HUES6 (cell line): ENCODE measurements around the gene GATA5.

Experiments used
- H3K27ac ChIP-seq: 2 replicates; pipeline ENCODE4 v1.7.0; 2013; ENCODE audit warnings: low read depth, mild to moderate bottlenecking, low read length, inconsistent platforms
- H3K27me3 ChIP-seq: 2 replicates; pipeline ENCODE4 v1.6.1; 2013; ENCODE audit warnings: low read length; ENCODE audit not compliant: control insufficient read depth, insufficient read depth
- H3K36me3 ChIP-seq: 2 replicates; pipeline ENCODE4 v1.6.1; 2013; ENCODE audit warnings: low read length; ENCODE audit not compliant: control insufficient read depth, insufficient read depth
- H3K4me1 ChIP-seq: 2 replicates; pipeline ENCODE4 v1.6.1; 2013; ENCODE audit warnings: low read length; ENCODE audit not compliant: control insufficient read depth, insufficient read depth
- H3K4me3 ChIP-seq: 2 replicates; pipeline ENCODE4 v1.5.1; 2013; ENCODE audit warnings: low read depth, low read length
- H3K9ac ChIP-seq: one replicate; pipeline ENCODE4 v1.6.1; 2013; ENCODE audit warnings: mild to moderate bottlenecking, low read length
- H3K9me3 ChIP-seq: 2 replicates; pipeline ENCODE4 v1.6.1; 2013; ENCODE audit warnings: low read depth, low read length; ENCODE audit not compliant: control insufficient read depth, insufficient read depth

Gene GATA5

GRCh38 chr20:62452475-62453095 is 23.2 kb downstream of the GATA5 start:
- H3K4me3 ChIP-seq = no peak overlapping the region
- no peak overlapping the region for H3K9ac ChIP-seq
- H3K27ac ChIP-seq = no peak overlapping the region
- peaks cover 8% of the 10 kb centered on the region; the same call in 1 of the 2 replicates for H3K4me1 ChIP-seq
- H3K27me3 ChIP-seq = no peaks in the 10 kb centered on the region; the same call in 1 of the 2 replicates
- no peaks in the 10 kb centered on the region for H3K36me3 ChIP-seq
- H3K9me3 ChIP-seq = no peaks in the 10 kb centered on the region

DNA sequence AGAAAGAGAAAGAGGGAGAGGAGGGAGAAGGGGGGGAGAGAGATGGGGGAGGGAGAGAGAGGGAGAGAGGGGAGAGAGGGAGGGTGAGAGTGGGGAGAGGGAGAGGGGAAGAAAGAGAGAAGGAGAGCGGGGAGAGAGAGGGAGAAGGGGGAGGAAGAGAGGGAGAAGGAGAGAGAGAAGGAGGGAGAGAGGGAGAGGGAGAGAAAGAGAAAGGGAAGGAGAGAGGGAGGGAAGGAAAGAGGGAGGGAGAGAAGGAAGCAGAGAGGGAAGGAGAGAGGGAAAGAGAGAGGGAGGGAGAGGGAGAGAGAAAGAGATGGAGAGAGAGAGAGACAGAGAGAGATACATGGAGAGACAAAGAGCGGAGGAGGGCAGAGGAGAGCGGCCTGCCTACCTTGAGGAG is 23.8 kb downstream of the GATA5 start:
- Histone ChIP-seq H3K9ac (no peak overlapping the region), H3K36me3 (no peaks in the 10 kb centered on the region), H3K27ac (no peak overlapping the region), H3K9me3 (no peaks in the 10 kb centered on the region), H3K4me1 (peaks cover 8% of the 10 kb centered on the region; the same call in 1 of the 2 replicates), H3K27me3 (no peaks in the 10 kb centered on the region; the same call in 1 of the 2 replicates), H3K4me3 (no peak overlapping the region)

GRCh38 chr20:62451156-62451767 is 24.5 kb downstream of the GATA5 start:
- H3K27ac ChIP-seq = no peak overlapping the region
- no peaks in the 10 kb centered on the region; the same call in 1 of the 2 replicates for H3K27me3 ChIP-seq
- H3K4me1 ChIP-seq = peaks cover 8% of the 10 kb centered on the region; the same call in 1 of the 2 replicates
- H3K9me3 ChIP-seq = no peaks in the 10 kb centered on the region
- H3K9ac ChIP-seq = no peak overlapping the region
- H3K4me3 ChIP-seq = no peak overlapping the region
- no peaks in the 10 kb centered on the region for H3K36me3 ChIP-seq

DNA sequence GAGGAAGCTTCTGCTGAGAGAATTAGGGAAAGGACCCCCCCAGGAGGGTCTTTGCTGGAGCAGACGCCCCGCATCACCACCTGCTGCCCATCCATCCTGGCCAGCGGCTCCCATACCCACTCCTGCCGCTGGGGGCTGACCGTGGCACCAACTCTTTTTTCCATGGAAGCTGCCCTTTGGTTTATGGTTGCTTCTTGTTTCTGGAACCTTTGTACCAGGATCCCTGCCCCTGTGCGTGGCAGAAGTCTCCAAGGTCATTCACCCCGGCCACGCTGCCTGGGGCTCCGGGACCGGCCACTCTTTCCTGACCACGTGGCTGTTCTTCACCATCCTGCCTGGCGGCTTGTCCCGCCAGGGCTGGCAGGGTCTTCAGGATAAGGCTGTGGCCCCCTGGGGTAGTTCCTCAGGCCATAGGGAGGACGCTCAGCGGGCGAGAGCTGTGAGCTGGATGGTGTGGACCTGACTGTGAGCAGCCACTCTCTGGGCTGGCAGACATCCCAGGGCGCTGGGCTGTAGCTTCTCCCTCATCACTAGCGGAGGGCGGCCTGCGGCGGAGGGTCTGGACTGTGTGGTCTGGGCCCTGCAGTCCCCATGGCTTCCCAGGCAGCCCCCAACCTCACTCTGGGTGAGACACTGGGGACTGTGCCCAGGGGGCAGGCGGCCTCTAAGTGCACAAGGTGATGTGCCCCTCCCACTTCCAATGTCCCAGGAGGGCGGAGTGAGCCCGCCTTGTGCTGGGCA is 25.7 kb downstream of the GATA5 start:
- Histone ChIP-seq H3K4me3 (no peak overlapping the region), H3K27me3 (no peaks in the 10 kb centered on the region; the same call in 1 of the 2 replicates), H3K9ac (no peak overlapping the region), H3K27ac (no peak overlapping the region), H3K36me3 (no peaks in the 10 kb centered on the region), H3K9me3 (no peaks in the 10 kb centered on the region), H3K4me1 (peaks cover 3% of the 10 kb centered on the region; the same call in 1 of the 2 replicates)

- no peaks in the 10 kb centered on the region for H3K9me3 ChIP-seq
- no peaks in the 10 kb centered on the region for H3K36me3 ChIP-seq
- H3K27ac ChIP-seq = no peak overlapping the region
- H3K9ac ChIP-seq = no peak overlapping the region
- H3K4me1 ChIP-seq = no peaks in the 10 kb centered on the region
- no peak overlapping the region for H3K4me3 ChIP-seq
- H3K27me3 ChIP-seq = no peaks in the 10 kb centered on the region; the same call in 1 of the 2 replicates
These were observed 27.0 kb downstream of the GATA5 start for GRCh38 chr20:62448788-62449187.

- Histone ChIP-seq H3K36me3 (no peaks in the 10 kb centered on the region), H3K27ac (no peak overlapping the region), H3K27me3 (no peaks in the 10 kb centered on the region; the same call in 1 of the 2 replicates), H3K4me3 (no peak overlapping the region), H3K4me1 (no peaks in the 10 kb centered on the region), H3K9ac (no peak overlapping the region), H3K9me3 (no peaks in the 10 kb centered on the region)
These were observed 27.8 kb downstream of the GATA5 start for GRCh38 chr20:62448038-62448437.

DNA sequence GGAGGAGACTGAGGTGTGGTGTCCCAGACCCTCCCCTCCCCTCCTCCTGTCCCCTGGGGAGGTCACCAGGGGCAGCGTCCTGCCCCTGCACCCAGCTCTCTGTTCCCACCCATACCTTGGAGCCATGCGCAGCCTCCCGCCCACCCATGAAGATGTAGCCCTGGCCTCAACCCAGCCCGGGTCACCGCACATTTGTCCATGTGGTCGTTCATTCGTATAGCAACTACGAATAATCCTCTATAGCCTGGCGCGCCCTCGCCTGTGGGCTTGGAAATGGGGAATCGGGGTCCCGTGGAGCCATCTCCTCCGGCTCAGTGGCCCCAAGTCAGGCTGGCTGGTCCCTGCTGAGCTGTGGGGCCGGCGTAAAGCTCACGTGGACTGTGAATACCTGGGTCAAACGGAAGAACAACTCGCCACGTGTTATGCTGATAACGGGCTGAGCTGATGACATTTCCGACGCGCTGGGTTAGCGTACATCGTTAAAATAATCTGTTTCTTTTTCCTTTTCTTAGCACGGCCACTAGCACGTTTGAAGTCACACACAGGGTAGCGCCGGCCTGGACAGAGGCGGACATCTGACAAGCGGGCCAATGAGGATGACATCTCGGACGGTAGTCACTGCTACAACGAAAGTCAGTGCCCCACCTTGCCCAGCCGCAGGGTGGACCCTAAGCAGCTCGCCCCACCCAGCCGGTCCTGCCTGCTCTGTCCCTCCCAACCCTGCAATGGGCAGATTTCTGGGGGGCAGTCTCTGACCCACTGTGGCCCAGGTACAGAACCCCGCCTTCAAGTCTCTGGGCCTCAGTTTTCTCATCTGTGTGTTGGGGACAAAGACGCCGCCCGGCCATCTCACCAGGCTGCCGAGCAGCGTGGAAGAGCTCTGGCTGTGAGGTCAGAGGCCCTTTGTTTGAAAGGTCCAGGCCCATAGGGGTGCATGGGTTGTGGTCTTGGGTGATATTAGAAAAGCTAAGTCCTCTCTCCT is 28.6 kb downstream of the GATA5 start:
- no peaks in the 10 kb centered on the region for H3K4me1 ChIP-seq
- no peak overlapping the region for H3K9ac ChIP-seq
- H3K36me3 ChIP-seq = no peaks in the 10 kb centered on the region
- no peak overlapping the region for H3K27ac ChIP-seq
- no peak overlapping the region for H3K4me3 ChIP-seq
- no peaks in the 10 kb centered on the region for H3K9me3 ChIP-seq
- H3K27me3 ChIP-seq = no peaks in the 10 kb centered on the region; the same call in 1 of the 2 replicates

GRCh38 chr20:62446481-62446880 is 29.3 kb downstream of the GATA5 start:
- Histone ChIP-seq H3K27ac (no peak overlapping the region), H3K4me1 (no peaks in the 10 kb centered on the region), H3K27me3 (no peaks in the 10 kb centered on the region; the same call in 1 of the 2 replicates), H3K9ac (no peak overlapping the region), H3K9me3 (no peaks in the 10 kb centered on the region), H3K4me3 (no peak overlapping the region), H3K36me3 (no peaks in the 10 kb centered on the region)

DNA sequence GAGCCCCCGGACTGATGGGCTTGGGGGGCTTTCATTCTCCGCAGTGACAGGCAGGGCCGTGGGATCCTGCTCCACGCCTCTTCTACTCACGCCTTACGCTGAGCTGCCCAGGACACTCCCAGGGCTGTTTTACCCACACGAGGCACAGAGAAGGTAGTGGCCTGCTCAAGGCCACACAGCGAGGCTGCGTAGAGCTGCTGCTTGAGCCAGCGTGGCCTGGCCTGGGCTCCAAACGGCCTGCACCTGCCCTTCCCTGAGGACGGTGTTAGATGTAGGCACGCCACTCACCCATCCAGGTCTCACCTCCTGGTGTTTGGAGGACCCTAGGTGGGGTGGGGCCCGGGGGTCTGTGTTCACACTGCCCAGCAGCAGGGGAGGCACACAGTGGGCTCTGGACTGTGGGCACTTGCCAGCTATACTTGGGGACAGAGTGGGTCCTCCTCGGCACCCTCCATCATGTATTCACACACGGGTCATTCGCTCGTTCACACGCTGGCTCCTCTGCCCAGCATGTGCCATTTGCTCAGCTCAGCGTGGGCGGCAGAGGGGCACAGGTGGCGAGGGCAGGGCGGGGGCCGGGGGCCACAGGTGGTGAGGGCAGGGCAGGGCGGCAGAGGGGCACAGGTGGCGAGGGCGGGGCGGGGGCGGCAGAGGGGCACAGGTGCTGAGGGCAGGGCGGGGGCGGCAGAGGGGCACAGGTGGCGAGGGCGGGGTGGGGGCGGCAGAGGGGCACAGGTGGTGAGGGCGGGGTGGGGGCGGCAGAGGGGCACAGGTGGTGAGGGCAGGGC is 30.0 kb downstream of the GATA5 start:
- Histone ChIP-seq H3K27ac (no peak overlapping the region), H3K36me3 (no peaks in the 10 kb centered on the region), H3K9me3 (no peaks in the 10 kb centered on the region), H3K27me3 (no peaks in the 10 kb centered on the region; the same call in 1 of the 2 replicates), H3K4me1 (no peaks in the 10 kb centered on the region), H3K9ac (no peak overlapping the region), H3K4me3 (no peak overlapping the region)

DNA sequence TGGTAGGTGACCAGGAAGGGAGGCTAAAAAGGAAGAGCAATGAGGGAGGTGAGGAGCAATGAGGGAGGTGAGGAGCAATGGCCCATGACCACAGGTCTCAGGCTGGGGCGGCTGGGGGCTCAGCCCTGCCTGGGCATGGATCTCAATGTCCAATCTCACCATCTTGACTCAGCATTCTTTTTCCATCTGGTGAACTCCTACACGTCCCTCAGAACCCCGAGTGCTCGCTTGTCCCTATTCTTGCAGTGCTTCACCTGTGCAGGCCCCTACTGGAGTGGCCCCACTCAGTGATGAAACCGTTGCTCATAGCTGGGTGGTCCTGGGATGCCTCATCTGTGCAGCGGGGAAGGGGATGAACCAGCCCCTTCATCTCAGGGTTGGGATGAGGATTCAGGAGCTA is 31.5 kb downstream of the GATA5 start:
- Histone ChIP-seq H3K36me3 (no peaks in the 10 kb centered on the region), H3K27me3 (no peaks in the 10 kb centered on the region; the same call in 1 of the 2 replicates), H3K4me1 (no peaks in the 10 kb centered on the region), H3K9ac (no peak overlapping the region), H3K9me3 (no peaks in the 10 kb centered on the region), H3K4me3 (no peak overlapping the region), H3K27ac (no peak overlapping the region)
